HG02798 (cell line): ENCODE results near the gene ROM1.
"Not testable (repeated sequence)": the region's sequence is repeated elsewhere in the genome, so short reads cannot be mapped to it uniquely, and the experiment has no call there.

Source experiments
- ATAC-seq: cut with Tn5 transposase; IDR thresholded peaks from one replicate; pipeline ENCODE4 v1.9.1; 2021; ENCODE audit warnings: mild to moderate bottlenecking; ENCODE audit not compliant: unreplicated experiment, poor library complexity

ROM1 gene

DNA sequence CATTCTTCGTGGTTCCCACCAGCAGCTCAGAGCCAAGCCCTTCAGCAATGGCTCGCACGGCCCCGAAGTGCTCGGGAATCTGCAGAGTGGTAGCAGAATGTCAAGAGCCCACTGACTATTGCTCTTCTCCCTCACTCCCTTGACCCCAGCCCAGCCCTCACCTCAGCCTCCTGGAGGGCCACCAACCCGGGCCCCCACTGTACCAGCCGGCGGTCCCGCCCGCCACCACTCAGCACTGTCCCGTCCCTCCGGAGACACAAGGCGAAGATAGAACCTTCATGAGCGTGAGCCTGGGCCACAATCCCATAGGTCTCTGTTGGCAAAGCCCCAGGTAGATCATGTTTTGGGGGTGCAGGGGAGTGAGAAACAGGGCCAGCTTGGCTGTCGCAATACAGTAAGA lies 7.2 kb upstream of the ROM1 start:
- no peak for ATAC-seq

- no peak for ATAC-seq
Measured at GRCh38 chr11:62607714-62608113, 5.3 kb upstream of the ROM1 start.

DNA sequence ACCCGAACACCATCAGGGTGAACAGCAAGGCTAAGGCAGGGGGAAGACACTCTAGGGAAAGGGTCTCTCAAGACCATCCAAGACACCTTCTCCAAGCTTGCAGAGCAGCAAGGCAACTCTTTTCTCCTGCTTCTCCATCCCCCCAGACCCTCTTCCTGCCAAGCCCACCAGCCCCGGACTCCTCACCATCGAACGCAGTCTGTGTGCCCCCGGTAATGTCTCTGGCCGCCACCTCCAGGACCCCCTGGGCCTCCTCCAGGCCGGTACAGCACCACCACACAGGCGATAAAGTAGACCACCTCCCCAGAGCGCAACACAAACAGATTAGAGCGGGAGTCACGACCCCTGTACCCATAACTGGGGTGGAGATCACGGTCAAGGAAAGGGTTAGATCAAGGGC lies 4.3 kb upstream of the ROM1 start:
- ATAC-seq, result no peak

DNA sequence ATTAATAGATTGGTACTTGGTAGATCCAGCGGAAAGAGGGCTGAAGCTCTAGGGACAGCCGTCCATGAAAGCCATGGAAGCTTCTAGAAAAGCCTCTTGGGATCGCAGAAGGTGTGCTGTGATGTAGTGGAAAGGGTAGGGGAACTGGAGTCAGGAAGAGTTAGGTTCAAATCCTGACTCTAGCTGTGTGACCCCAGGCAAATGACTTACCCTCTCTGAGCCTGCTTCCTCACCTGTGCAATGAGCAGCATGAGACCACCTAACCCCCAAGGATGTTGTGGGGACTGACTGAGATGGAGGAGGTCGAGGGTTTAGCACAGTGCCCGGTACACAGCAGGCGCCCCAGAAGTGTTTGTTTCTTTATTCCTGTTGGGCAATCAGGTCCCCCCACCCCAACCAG lies 2.7 kb upstream of the ROM1 start:
- no peak for ATAC-seq

DNA sequence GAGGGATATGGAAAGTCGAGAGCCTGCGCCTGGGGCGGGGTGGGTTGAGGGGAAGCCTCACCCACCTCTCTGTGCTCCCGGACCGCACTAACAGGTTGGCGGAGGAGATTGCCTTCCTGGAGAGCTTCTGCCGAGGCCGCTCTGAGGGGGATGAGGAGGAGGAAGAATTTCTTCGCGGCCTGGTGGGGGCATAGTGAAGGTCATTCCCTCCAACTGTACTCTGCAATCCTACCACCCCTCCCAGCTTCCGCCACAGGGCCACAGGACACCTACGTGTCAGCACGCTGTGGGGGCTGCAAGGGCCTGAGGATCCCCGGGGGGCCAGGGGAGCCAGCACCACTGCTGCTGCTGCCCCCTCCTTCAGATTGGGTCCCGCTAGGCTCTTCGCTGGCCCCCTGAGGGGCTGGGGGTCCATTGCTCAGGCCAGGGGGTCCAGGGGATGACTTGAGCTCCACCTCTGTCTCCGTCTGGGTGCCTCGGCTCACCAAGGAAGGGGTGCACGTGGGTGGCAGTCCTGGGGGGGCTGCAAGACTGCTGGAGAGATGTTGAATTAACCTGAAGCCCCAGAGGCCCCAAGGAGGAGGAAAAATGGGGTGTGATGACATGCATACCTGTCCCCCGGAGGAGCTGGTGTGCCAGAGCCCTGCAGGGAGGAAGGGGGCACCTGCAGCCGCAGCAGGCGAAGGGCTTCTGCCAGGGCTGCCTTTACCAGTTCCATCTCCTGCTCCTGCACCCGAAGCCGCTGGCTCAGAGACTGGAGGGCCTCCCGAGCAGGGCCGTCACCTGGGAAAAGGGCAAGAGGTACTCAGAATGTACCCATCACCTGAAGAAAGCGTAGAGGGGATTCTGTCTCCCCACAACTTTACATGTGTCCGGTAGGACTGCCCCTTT lies 2.0 kb upstream of the ROM1 start:
- ATAC-seq, result no peak

DNA sequence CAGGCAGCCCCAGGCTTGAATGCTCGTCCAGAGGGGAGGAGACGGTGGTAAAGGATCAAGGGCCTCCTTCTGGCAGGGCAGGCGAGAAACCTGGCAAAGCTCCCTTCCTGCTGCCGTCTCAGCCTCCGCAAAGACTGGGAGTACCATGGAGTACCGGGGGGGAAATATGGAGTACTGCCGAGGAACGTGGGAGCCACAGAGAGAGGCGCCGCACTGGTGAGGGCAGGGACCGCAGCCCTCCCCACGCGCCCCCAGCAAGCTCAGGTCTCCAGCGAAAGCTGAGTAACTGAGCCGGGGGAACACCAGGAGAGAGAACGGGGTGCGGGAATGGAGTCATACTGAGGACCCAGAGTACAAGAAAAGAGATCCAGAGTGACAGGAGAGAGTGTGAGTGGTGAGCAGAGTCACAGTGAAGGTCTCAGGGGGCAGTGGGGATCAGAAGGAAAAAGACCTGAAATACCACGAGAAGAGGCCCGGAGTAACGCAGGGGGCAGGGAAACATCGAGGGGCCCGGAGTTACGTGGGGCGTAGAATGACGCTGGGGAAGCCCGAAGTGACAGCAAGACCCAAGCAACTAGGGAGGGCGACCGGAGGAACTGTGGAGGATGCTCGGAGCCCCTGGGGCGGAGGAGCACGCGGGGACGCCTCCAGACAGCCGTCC lies 1.2 kb upstream of the ROM1 start:
- ATAC-seq, result peak; percentile 1

DNA sequence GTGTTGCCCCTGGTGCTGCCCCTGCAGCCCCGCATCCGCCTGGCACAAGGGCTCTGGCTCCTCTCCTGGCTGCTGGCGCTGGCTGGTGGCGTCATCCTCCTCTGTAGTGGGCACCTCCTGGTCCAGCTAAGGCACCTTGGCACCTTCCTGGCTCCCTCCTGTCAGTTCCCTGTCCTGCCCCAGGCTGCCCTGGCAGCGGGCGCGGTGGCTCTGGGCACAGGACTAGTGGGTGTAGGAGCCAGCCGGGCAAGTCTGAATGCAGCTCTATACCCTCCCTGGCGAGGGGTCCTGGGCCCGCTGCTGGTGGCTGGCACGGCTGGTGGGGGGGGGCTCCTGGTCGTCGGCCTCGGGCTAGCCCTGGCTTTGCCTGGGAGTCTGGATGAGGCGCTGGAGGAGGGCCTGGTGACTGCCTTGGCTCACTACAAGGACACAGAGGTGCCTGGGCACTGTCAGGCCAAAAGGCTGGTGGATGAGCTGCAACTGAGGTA lies 278 bp downstream of the ROM1 start:
- no peak for ATAC-seq

- ATAC-seq, result no peak
Measured at GRCh38 chr11:62614275-62614674, 1.2 kb downstream of the ROM1 start.

GRCh38 chr11:62615521-62615920 lies 2.5 kb downstream of the ROM1 start:
- no peak for ATAC-seq

- ATAC-seq, result not testable (repeated sequence)
Measured at GRCh38 chr11:62616957-62617356, 3.9 kb downstream of the ROM1 start.

DNA sequence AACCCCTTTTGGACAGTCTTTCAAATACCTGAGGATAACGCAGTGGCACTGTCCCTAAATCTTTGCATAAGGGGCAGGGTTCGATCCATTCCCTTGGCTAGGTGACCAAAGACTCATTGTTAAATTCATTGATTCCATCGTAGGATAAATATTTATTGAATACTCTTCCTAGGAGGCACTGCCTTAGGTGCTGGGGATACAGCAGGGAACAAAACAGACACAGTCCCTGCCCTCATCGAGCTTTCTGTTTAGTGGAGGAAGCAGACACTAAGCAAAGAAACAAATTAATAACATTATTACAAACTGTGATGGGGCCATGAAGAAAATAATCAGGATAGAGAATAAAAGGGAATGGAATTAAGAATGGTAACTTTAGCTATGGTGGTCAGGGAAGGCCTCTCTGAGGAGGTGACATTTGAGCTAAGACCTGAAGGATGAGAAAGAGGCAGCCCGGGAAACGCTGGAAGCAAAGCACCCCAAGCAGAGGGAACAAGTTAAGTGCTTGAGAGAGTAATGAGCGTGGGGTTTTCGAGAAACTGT lies 8.0 kb downstream of the ROM1 start:
- no peak for ATAC-seq

- ATAC-seq, result peak; percentile 97
Measured at GRCh38 chr11:62621567-62622470, 8.8 kb downstream of the ROM1 start, which contains the start of gene B3GAT3. TSS of gene B3GAT3 (minus strand) at chr11:62621986. CDS start at chr11:62621947, 39 bp downstream.

- ATAC-seq, result no peak
Measured at GRCh38 chr11:62622476-62623089, 9.5 kb downstream of the ROM1 start.

GRCh38 chr11:62627713-62628112 lies 14.7 kb downstream of the ROM1 start:
- ATAC-seq, result no peak

GRCh38 chr11:62632492-62632891 lies 19.4 kb downstream of the ROM1 start:
- ATAC-seq, result no peak

DNA sequence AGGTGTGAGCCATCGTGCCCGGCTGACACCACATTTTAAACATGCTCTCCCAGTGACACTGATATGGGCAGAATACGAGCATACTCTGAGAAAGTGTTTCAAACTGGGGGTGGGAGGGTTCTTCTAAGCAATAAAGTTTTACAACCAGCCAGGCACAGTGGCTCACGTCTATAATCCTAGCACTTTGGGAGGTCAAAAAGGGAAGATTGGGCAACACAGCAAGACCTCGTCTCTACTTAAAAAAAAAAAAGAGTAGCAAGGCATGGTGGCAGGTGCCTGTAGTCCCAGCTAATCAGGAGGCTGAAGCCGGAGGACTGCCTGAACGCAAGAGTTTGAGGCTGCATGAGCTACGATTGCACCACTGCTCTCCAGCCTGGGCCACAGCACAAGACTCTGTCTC lies 31.2 kb downstream of the ROM1 start:
- no peak for ATAC-seq

DNA sequence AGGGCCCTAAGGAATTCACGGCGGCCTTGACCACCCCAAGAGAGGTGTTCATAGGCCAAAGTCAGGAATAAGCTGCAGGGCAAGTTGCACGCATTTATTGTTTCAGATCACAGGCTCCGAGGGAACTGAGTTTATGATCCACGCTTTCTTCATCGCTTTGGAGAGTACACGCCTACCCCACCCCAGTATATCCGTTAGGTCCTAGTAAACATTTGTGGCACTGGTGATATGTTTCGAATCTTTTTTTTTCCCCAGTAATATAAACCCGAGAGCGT lies 32.6 kb downstream of the ROM1 start:
- ATAC-seq, result no peak

- peak; percentile 97 for ATAC-seq
Measured at GRCh38 chr11:62645946-62646824, 33.1 kb downstream of the ROM1 start, which contains the start of gene GANAB. TSS of gene GANAB (minus strand) at chr11:62646613. CDS start at chr11:62646599, 14 bp downstream.
